Right lobe of liver (tissue), 4 donors: ENCODE data around the gene CHST11.

Experiments used
- POLR2A ChIP-seq: fragments of 450-650 bp; IDR thresholded peaks from one replicate; pipeline ENCODE4 v1.6.1; 2017; ENCODE audit warnings: antibody characterized with exemption, mild to moderate bottlenecking
- TF ChIP-seq, protein P1 (sequence below), 4 donors: fragments of 200-600 bp in 3 of 4; fragments of 450-650 bp in 1 of 4; IDR thresholded peaks; one replicate each; pipeline versions ENCODE4 v1.5.1 to v1.8.0; 2016 to 2022; ENCODE audit warnings: antibody characterized with exemption in 4 of 4, mild to moderate bottlenecking in 2 of 4
- donor health status: DM: no; HTN: no; CAD: no.
- donor health status: DM: no; HTN: no; CAD: no.
- donor health status: DM: no; HTN: yes; CAD: no.

- TF ChIP-seq, protein P1, sequence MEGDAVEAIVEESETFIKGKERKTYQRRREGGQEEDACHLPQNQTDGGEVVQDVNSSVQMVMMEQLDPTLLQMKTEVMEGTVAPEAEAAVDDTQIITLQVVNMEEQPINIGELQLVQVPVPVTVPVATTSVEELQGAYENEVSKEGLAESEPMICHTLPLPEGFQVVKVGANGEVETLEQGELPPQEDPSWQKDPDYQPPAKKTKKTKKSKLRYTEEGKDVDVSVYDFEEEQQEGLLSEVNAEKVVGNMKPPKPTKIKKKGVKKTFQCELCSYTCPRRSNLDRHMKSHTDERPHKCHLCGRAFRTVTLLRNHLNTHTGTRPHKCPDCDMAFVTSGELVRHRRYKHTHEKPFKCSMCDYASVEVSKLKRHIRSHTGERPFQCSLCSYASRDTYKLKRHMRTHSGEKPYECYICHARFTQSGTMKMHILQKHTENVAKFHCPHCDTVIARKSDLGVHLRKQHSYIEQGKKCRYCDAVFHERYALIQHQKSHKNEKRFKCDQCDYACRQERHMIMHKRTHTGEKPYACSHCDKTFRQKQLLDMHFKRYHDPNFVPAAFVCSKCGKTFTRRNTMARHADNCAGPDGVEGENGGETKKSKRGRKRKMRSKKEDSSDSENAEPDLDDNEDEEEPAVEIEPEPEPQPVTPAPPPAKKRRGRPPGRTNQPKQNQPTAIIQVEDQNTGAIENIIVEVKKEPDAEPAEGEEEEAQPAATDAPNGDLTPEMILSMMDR (IDR thresholded peaks at IDR 0.05), result no peak
- TF ChIP-seq POLR2A, result no peak
Observed at GRCh38 chr12:104664351-104664750, 207.6 kb downstream of the CHST11 start.
